Prostate gland (tissue), 1 donor: ENCODE data around the gene HS6ST2.

Experiments
- POLR2A ChIP-seq: fragments of 450-650 bp; IDR thresholded peaks from one replicate; pipeline ENCODE4 v1.6.1; 2016; ENCODE audit warnings: antibody characterized with exemption, mild to moderate bottlenecking
- POLR2AphosphoS5 ChIP-seq: sonication (generic); formaldehyde crosslinking; IDR thresholded peaks from one replicate; pipeline ENCODE4 v1.6.1; 2017; ENCODE audit warnings: antibody characterized with exemption

- TF ChIP-seq POLR2A (no peak), POLR2AphosphoS5 (no peak)
Observed at GRCh38 chrX:133005616-133006015, 47.2 kb upstream of the HS6ST2 start.
